DOHH2 (cell line): Measurements from ENCODE around the gene ABHD10.

Source experiments
- H3F3A ChIP-seq: fragments of 200-600 bp; sonication (generic), shearing (Covaris generic); 2 replicates; pipeline ENCODE4 v1.6.0; 2016; ENCODE audit warnings: antibody characterized with exemption, mild to moderate bottlenecking; ENCODE audit not compliant: control insufficient read depth, insufficient read depth
- H3K27ac ChIP-seq: fragments of 200-600 bp; sonication (generic); 2 replicates; pipeline ENCODE4 v1.5.1; 2014; ENCODE audit warnings: low read depth, mild to moderate bottlenecking, low read length, moderate library complexity
- H3K27me3 ChIP-seq: fragments of 200-600 bp; sonication (generic); 2 replicates; pipeline ENCODE4 v1.6.1; 2014; ENCODE audit warnings: mild to moderate bottlenecking, low read length, mixed read lengths; ENCODE audit not compliant: control insufficient read depth
- H3K36me3 ChIP-seq: fragments of 200-600 bp; sonication (generic); 2 replicates; pipeline ENCODE4 v1.6.1; 2014; ENCODE audit warnings: mild to moderate bottlenecking, low read length, moderate library complexity, mixed read lengths; ENCODE audit not compliant: control insufficient read depth
- H3K4me1 ChIP-seq: fragments of 200-600 bp; sonication (generic); 2 replicates; pipeline ENCODE4 v1.6.1; 2014; ENCODE audit warnings: mild to moderate bottlenecking, low read length, mixed read lengths; ENCODE audit not compliant: control insufficient read depth
- H3K4me2 ChIP-seq: fragments of 200-600 bp; sonication (generic); 2 replicates; pipeline ENCODE4 v1.6.0; 2014; ENCODE audit warnings: mild to moderate bottlenecking, low read length, moderate library complexity
- H3K4me3 ChIP-seq: fragments of 200-600 bp; sonication (generic); 2 replicates; pipeline ENCODE4 v1.5.1; 2014; ENCODE audit warnings: mild to moderate bottlenecking, low read length, mixed read lengths
- H3K79me2 ChIP-seq: fragments of 200-600 bp; sonication (generic); 2 replicates; pipeline ENCODE4 v1.6.1; 2014; ENCODE audit warnings: mild to moderate bottlenecking, low read length, mixed read lengths; ENCODE audit not compliant: control insufficient read depth
- H3K9me2 ChIP-seq: fragments of 200-600 bp; sonication (generic); replicated peaks from 2 replicates; pipeline ENCODE4 v1.6.1; 2014; ENCODE audit warnings: mild to moderate bottlenecking, low read length, mixed read lengths; ENCODE audit not compliant: control insufficient read depth
- H3K9me3 ChIP-seq: fragments of 200-600 bp; sonication (generic); 2 replicates; pipeline ENCODE4 v1.6.1; 2014; ENCODE audit warnings: antibody characterized with exemption, low read length, mixed read lengths; ENCODE audit not compliant: control insufficient read depth, insufficient read depth
- H4K20me1 ChIP-seq: fragments of 200-600 bp; sonication (generic); 2 replicates; pipeline ENCODE4 v1.6.0; 2014; ENCODE audit warnings: low read depth, mild to moderate bottlenecking, antibody characterized with exemption, low read length, moderate library complexity; ENCODE audit not compliant: control insufficient read depth, insufficient read depth
- CTCF ChIP-seq: fragments of 200-600 bp; sonication (generic); IDR thresholded peaks from one replicate; pipeline ENCODE4 v1.5.1; 2014; ENCODE audit warnings: antibody characterized with exemption, mild to moderate bottlenecking, low read depth, low read length; ENCODE audit not compliant: poor library complexity, severe bottlenecking
- EZH2phosphoT487 ChIP-seq: fragments of 200-600 bp; sonication (generic); IDR thresholded peaks from 2 replicates; pipeline ENCODE4 v1.6.1; 2017; ENCODE audit warnings: borderline replicate concordance, mild to moderate bottlenecking, antibody characterized with exemption, low read length, moderate library complexity, mixed read lengths

The ABHD10 gene

GRCh38 chr3:112020674-112021085 lies 41.9 kb downstream of the ABHD10 start:
- Histone ChIP-seq H3K9me2 (no peaks in the 10 kb centered on the region), H3K36me3 (no peaks in the 10 kb centered on the region), H3K27me3 (no peaks in the 10 kb centered on the region), H3K27ac (no peak overlapping the region), H3K4me3 (no peak overlapping the region), H3K9me3 (no peaks in the 10 kb centered on the region), H3F3A (no peaks in the 10 kb centered on the region), H3K4me1 (no peaks in the 10 kb centered on the region), H4K20me1 (no peaks in the 10 kb centered on the region), H3K79me2 (no peaks in the 10 kb centered on the region), H3K4me2 (no peak overlapping the region)
- no peak for TF ChIP-seq EZH2phosphoT487
- TF ChIP-seq CTCF = no peak

GRCh38 chr3:112027142-112027541 lies 48.3 kb downstream of the ABHD10 start:
- Histone ChIP-seq H3K27me3 (no peaks in the 10 kb centered on the region), H3K9me2 (no peaks in the 10 kb centered on the region), H3K4me2 (no peak overlapping the region), H3K4me3 (no peak overlapping the region), H3K79me2 (no peaks in the 10 kb centered on the region), H4K20me1 (no peaks in the 10 kb centered on the region), H3K4me1 (no peaks in the 10 kb centered on the region), H3F3A (no peaks in the 10 kb centered on the region), H3K27ac (no peak overlapping the region), H3K9me3 (no peaks in the 10 kb centered on the region), H3K36me3 (no peaks in the 10 kb centered on the region)
- TF ChIP-seq CTCF (no peak), EZH2phosphoT487 (no peak)

- Histone ChIP-seq H3K27me3 (no peaks in the 10 kb centered on the region), H3K9me2 (no peaks in the 10 kb centered on the region), H4K20me1 (no peaks in the 10 kb centered on the region), H3K36me3 (no peaks in the 10 kb centered on the region), H3K4me1 (no peaks in the 10 kb centered on the region), H3K9me3 (no peaks in the 10 kb centered on the region), H3K79me2 (no peaks in the 10 kb centered on the region), H3K4me3 (no peak overlapping the region), H3K27ac (no peak overlapping the region), H3F3A (no peaks in the 10 kb centered on the region), H3K4me2 (no peak overlapping the region)
- TF ChIP-seq EZH2phosphoT487 = no peak
- no peak for TF ChIP-seq CTCF
Observed at GRCh38 chr3:112027826-112028225, 49.0 kb downstream of the ABHD10 start.

GRCh38 chr3:112030901-112031300 lies 52.1 kb downstream of the ABHD10 start:
- Histone ChIP-seq H3F3A (no peaks in the 10 kb centered on the region), H3K4me1 (no peaks in the 10 kb centered on the region), H3K79me2 (no peaks in the 10 kb centered on the region), H3K9me2 (no peaks in the 10 kb centered on the region), H3K9me3 (no peaks in the 10 kb centered on the region), H3K27ac (no peak overlapping the region), H3K27me3 (no peaks in the 10 kb centered on the region), H3K36me3 (no peaks in the 10 kb centered on the region), H3K4me2 (no peak overlapping the region), H4K20me1 (no peaks in the 10 kb centered on the region), H3K4me3 (no peak overlapping the region)
- TF ChIP-seq CTCF (no peak), EZH2phosphoT487 (no peak)
